NK-92 (cell line): ENCODE results near the gene FTH1.
"Not testable (repeated sequence)": the region's sequence is repeated elsewhere in the genome, so short reads cannot be mapped to it uniquely, and the experiment has no call there.

Source experiments
- DNase-seq: peaks from one replicate; lab custom pipeline; 2025; ENCODE audit not compliant: unreplicated experiment; lab: John Stamatoyannopoulos, UW

The FTH1 gene

GRCh38 chr11:61978703-61979661, 11.5 kb upstream of the FTH1 start:
- DNase-seq: no peak

DNA sequence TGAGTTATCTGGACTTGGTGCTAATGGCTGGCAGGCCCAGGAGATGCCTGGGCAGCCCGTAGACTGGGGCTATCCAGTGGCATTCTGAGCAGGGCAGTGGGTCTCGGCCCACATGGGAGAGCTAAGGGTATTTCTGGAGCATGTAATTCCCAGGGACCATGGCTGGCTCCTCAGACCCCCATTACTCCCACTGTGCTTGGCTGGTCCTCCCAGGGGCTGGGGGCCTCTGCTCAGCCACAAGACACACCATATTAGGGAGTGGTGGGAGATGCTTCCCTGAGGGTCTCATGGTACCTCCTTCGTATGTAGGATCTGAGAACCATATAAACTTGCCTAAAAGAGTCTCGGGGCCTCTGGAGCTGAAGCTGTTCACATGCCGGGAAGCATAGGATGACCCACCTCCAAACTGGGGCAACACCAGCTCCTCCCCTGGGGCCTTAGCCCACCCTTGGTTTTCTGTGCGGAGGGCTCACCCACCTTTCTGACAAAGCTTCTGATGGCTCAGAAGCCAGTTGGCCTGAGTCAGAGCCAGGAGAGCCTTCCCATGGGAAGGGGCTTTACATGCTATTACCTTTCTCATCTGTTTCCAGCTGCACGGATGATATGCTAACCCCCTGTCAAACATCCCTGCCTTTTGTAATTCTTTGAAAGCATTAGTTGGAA, 9.5 kb upstream of the FTH1 start:
- DNase-seq: no peak

GRCh38 chr11:61976420-61976800, 9.0 kb upstream of the FTH1 start:
- DNase-seq: no peak

GRCh38 chr11:61975638-61976419, 8.4 kb upstream of the FTH1 start:
- no peak for DNase-seq

DNA sequence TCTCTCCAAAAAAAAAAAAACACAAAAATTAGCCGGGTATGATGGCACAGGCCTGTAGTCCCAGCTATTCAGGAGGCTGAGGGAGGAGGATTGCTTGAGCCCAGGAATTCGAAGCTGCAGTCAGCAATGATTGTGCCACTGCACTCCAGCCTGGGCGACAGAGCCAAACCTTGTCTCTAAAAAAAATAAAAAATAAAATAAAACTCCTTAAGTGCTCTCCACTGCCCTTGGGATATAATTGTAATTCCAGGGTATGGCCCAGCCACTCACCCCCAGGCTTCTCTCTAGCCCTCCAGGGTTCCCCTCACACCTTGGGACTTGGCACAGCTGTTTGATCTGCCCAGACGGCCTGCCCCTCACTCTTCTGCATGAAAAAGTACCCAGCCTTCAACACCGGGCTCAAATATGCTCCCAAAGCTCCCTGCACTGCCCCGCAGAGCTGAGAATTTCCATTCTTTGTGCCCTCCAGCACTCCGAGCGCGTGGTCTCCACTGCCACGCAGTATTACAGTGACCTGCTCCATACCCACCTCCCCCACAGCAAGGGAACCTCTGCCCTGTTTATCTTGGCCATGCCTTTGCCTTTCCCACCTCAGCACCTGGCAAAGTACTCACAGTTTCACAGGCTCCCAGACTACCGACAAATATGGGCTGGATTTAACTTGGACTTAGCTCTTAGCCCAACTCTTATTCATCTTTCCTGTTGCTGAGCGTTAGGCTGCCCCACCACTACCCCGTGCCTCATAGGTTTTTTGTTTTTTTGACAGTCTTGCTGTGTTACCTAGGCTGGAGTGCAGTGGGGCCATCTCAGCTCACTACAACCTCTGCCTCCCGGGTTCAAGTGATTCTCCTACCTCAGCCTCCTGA, 7.6 kb upstream of the FTH1 start:
- no peak for DNase-seq

- no peak for DNase-seq
These were observed 6.2 kb upstream of the FTH1 start for GRCh38 chr11:61973476-61974162.

GRCh38 chr11:61972672-61973475, 5.4 kb upstream of the FTH1 start:
- no peak for DNase-seq

- DNase-seq: no peak
These were observed 4.8 kb upstream of the FTH1 start for GRCh38 chr11:61972112-61972671.

- DNase-seq: no peak
These were observed 4.0 kb upstream of the FTH1 start for GRCh38 chr11:61971248-61972111.

DNA sequence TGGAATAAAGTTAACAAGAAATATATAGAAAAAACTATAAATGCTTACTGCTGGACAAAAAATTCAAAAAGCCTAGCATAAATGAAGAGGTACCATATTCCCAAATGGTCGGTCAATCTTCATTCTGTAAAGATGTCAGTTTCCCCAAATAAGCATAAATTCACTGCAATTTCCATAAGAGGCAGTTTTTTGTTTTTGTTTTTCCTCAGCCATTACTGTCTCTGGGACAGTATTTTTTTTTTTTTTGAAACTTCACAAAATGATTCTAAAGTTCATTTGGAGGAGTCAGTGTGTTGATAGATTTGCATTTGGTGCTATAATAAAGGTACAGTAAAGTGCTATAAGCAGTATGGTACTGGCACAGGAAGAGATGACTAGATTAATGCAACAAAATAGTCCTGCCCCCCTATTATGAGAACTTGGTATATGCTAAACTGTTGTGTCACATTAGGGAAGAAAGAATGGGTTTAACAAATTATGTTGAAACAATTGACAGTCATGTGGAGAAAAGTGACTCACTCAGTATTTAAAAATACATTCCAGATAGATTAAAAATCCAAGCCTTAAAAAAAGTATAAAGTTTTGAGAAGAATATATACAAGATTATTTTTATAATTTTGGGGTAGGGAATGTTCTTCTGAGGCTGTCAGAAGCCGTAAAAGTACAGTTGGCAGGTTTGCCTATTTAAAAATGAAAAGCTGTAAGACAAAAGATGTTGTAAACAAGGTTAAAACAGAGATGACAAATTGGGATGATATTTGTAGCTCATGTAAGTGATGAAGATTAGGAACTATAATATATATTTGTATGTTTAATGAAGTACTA, 2.6 kb upstream of the FTH1 start:
- DNase-seq: no peak

- no peak for DNase-seq
These were observed 1.9 kb upstream of the FTH1 start for GRCh38 chr11:61969391-61969758.

GRCh38 chr11:61968758-61969390, 1.4 kb upstream of the FTH1 start:
- DNase-seq: no peak

- DNase-seq: no peak
These were observed 707 bp upstream of the FTH1 start for GRCh38 chr11:61967924-61968757.

GRCh38 chr11:61966734-61967115, 709 bp downstream of the FTH1 start:
- no peak for DNase-seq

DNA sequence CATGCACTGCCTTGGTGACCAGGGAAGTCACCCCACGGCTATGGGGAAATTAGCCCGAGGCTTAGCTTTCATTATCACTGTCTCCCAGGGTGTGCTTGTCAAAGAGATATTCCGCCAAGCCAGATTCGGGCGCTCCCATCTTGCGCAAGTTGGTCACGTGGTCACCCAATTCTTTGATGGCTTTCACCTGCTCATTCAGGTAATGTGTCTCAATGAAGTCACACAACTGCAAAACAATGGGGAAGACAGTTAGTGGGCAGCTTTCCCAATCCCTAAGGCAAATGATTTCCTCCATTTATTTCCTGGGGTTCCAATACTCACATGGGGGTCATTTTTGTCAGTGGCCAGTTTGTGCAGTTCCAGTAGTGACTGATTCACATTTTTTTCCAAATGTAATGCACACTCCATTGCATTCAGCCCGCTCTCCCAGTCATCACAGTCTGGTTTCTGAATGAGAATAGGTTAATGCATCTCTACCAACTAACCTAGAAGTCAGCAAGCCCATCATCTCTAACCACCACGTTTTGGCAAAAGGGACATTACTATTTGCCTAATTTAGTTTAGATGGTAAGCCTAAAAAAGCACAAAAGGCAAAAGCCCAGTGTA, 2.7 kb downstream of the FTH1 start:
- DNase-seq: not testable (repeated sequence)
